IMR-90 (cell line): ENCODE data around the gene VPS41. TPM values are rescaled to one million over a fixed set of nuclear protein-coding genes. Genes with fewer than 3 reads are reported as not detected.

Source experiments
- ATAC-seq: fragments of 200-7000 bp; cut with Tn5 transposase; 2 replicates; pipeline ENCODE4 v1.9.1; 2020; ENCODE audit warnings: low read depth, mild to moderate bottlenecking, moderate library complexity
- BruUV-seq: library from RNA; stranded (reverse); fragments of 400-500 nt; replicated peaks from 2 replicates; lab custom pipeline; 2021; lab: Mats Ljungman, UMichigan
- CTCF ChIA-PET: fragments of 300-600 bp; formaldehyde crosslinking; extraction: SDS; loops from one replicate; lab custom pipeline; 2021; ENCODE audit warnings: antibody characterized with exemption; lab: Yijun Ruan, JAX
- POLR2A ChIA-PET: fragments of 300-600 bp; sonication (Branson Sonifier 250); formaldehyde crosslinking; loops from one replicate; lab custom pipeline; 2022; ENCODE audit warnings: antibody characterized with exemption; ENCODE audit not compliant: unreplicated experiment; lab: Charles Lee
- DNase-seq: peaks from one replicate; pipeline ENCODE4 v3.0.0; 2013
- H2AFZ ChIP-seq: replicated peaks from 2 replicates; pipeline ENCODE3; 2013; ENCODE audit warnings: low read length, mild to moderate bottlenecking; ENCODE audit not compliant: poor library complexity
- H2AK5ac ChIP-seq: 2 replicates; pipeline ENCODE4 v1.6.1; 2013; ENCODE audit warnings: low read depth, low read length, inconsistent platforms
- H2AK9ac ChIP-seq: replicated peaks from 2 replicates; pipeline ENCODE3; 2013; ENCODE audit warnings: mild to moderate bottlenecking, low read depth, low read length, moderate library complexity; ENCODE audit not compliant: poor library complexity
- H2BK120ac ChIP-seq: 2 replicates; pipeline ENCODE4 v1.6.1; 2013; ENCODE audit warnings: low read depth, low read length, inconsistent platforms
- H2BK15ac ChIP-seq: 3 replicates; pipeline ENCODE4 v1.6.1; 2013; ENCODE audit warnings: low read depth, low read length, inconsistent platforms
- H2BK20ac ChIP-seq: 2 replicates; pipeline ENCODE4 v1.6.1; 2013; ENCODE audit warnings: low read depth, mild to moderate bottlenecking, inconsistent platforms, low read length, moderate library complexity
- H2BK5ac ChIP-seq: 2 replicates; pipeline ENCODE4 v1.6.1; 2013; ENCODE audit warnings: mild to moderate bottlenecking, low read depth, low read length, inconsistent platforms; ENCODE audit not compliant: poor library complexity, severe bottlenecking
- H3K14ac ChIP-seq: replicated peaks from 2 replicates; pipeline ENCODE4 v1.6.1; 2013; ENCODE audit warnings: low read depth, low read length, inconsistent platforms
- H3K18ac ChIP-seq: 2 replicates; pipeline ENCODE4 v1.6.1; 2013; ENCODE audit warnings: low read depth, low read length, control low read depth
- H3K23ac ChIP-seq: 2 replicates; pipeline ENCODE4 v1.6.1; 2013; ENCODE audit warnings: low read depth, low read length, inconsistent platforms
- H3K27ac ChIP-seq: 2 replicates; pipeline ENCODE4 v1.5.1; 2013; ENCODE audit warnings: mild to moderate bottlenecking, control low read depth, low read length; ENCODE audit not compliant: insufficient read depth
- H3K27me3 ChIP-seq: 2 replicates; pipeline ENCODE4 v1.6.1; 2013; ENCODE audit warnings: low read length; ENCODE audit not compliant: control insufficient read depth, insufficient read depth
- H3K36me3 ChIP-seq: 2 replicates; pipeline ENCODE4 v1.6.1; 2013; ENCODE audit warnings: low read length, mixed read lengths; ENCODE audit not compliant: control insufficient read depth, insufficient read depth
- H3K4ac ChIP-seq: 2 replicates; pipeline ENCODE4 v1.6.1; 2013; ENCODE audit warnings: low read depth, low read length, inconsistent platforms
- H3K4me1 ChIP-seq: 2 replicates; pipeline ENCODE4 v1.6.1; 2013; ENCODE audit warnings: low read length, mixed read lengths; ENCODE audit not compliant: control insufficient read depth, insufficient read depth
- H3K4me2 ChIP-seq: 2 replicates; pipeline ENCODE4 v1.6.1; 2013; ENCODE audit warnings: low read depth, mild to moderate bottlenecking, control low read depth, low read length, moderate library complexity
- H3K4me3 ChIP-seq: 2 replicates; pipeline ENCODE4 v1.5.1; 2013; ENCODE audit warnings: low read depth, mild to moderate bottlenecking, control low read depth, low read length, moderate library complexity; ENCODE audit not compliant: insufficient read depth
- H3K56ac ChIP-seq: 2 replicates; pipeline ENCODE4 v1.6.1; 2013; ENCODE audit warnings: low read length, inconsistent platforms; ENCODE audit not compliant: insufficient read depth; ENCODE audit errors: extremely low read depth
- H3K79me1 ChIP-seq, 2 experiments: 2 replicates each; pipeline ENCODE4 v1.6.1; 2013; ENCODE audit warnings: low read length in 2 of 2, inconsistent platforms in 1 of 2, low read depth in 1 of 2
- H3K9ac ChIP-seq: 2 replicates; pipeline ENCODE4 v1.6.1; 2013; ENCODE audit warnings: low read depth, low read length, control low read depth
- H3K9me1 ChIP-seq: 2 replicates; pipeline ENCODE4 v1.6.1; 2013; ENCODE audit warnings: low read length, inconsistent platforms; ENCODE audit not compliant: insufficient read depth
- H3K9me3 ChIP-seq: 2 replicates; pipeline ENCODE4 v1.6.1; 2013; ENCODE audit warnings: low read length; ENCODE audit not compliant: control insufficient read depth, insufficient read depth
- H4K20me1 ChIP-seq: 2 replicates; pipeline ENCODE4 v1.6.1; 2013; ENCODE audit warnings: low read length, inconsistent platforms; ENCODE audit not compliant: insufficient read depth
- H4K5ac ChIP-seq: 2 replicates; pipeline ENCODE4 v1.6.1; 2013; ENCODE audit warnings: mild to moderate bottlenecking, low read depth, low read length, control low read depth
- H4K8ac ChIP-seq, 2 experiments: 2 replicates each; pipeline ENCODE4 v1.6.1; 2013; ENCODE audit warnings: low read depth in 2 of 2, low read length in 2 of 2, control low read depth in 1 of 2, inconsistent platforms in 1 of 2
- H4K91ac ChIP-seq: 2 replicates; pipeline ENCODE4 v1.6.1; 2013; ENCODE audit warnings: low read depth, low read length, inconsistent platforms; ENCODE audit not compliant: insufficient read depth
- BHLHE40 ChIP-seq: fragments of 150-350 bp; IDR thresholded peaks from 2 replicates; pipeline ENCODE4 v1.6.1; 2016; ENCODE audit warnings: mild to moderate bottlenecking, low read depth, low read length
- FOS ChIP-seq: fragments of 150-350 bp; IDR thresholded peaks from 2 replicates; pipeline ENCODE4 v1.6.1; 2016; ENCODE audit warnings: low read depth, low read length
- MAFK ChIP-seq: IDR thresholded peaks from 2 replicates; pipeline ENCODE4 v1.6.1; 2012; ENCODE audit warnings: low read depth, low read length, improper control_type of control experiment
- NFE2L2 ChIP-seq: fragments of 150-350 bp; IDR thresholded peaks from 2 replicates; pipeline ENCODE4 v1.6.1; 2016; ENCODE audit warnings: low read depth, mild to moderate bottlenecking, low read length
- POLR2A ChIP-seq: IDR thresholded peaks from 2 replicates; pipeline ENCODE4 v1.6.1; 2012; ENCODE audit warnings: mild to moderate bottlenecking, low read depth, low read length
- RAD21 ChIP-seq: IDR thresholded peaks from 2 replicates; pipeline ENCODE4 v1.6.1; 2012; ENCODE audit warnings: low read length, improper control_type of control experiment
- RCOR1 ChIP-seq: IDR thresholded peaks from 2 replicates; pipeline ENCODE4 v1.6.1; 2012; ENCODE audit warnings: mild to moderate bottlenecking, low read length, improper control_type of control experiment; ENCODE audit not compliant: insufficient replicate concordance
- USF2 ChIP-seq: fragments of 150-350 bp; IDR thresholded peaks from 2 replicates; pipeline ENCODE4 v1.6.1; 2017; ENCODE audit warnings: mild to moderate bottlenecking, antibody characterized with exemption, low read length, low read depth
- WGBS, 2 experiments: methylation state at CpG; one replicate each; pipeline versions ENCODE4 v1.1.5 to v1.1.7; 2013; ENCODE audit warnings: missing lambda C conversion rate in 2 of 2; ENCODE audit not compliant: insufficient read length in 1 of 2; ENCODE audit errors: extremely low coverage in 2 of 2; 5-methylcytosine and 5-hydroxymethylcytosine counted together
- dilution Hi-C: fragments of 300-500 bp; cut with HindIII; formaldehyde crosslinking; loops from one replicate; pipeline ENCODE4 v1.14.3; 2018; ENCODE audit warnings: low sequenced_read_pairs; ENCODE audit not compliant: unreplicated experiment
- in situ Hi-C: fragments of 300-500 bp; cut with MboI; formaldehyde crosslinking; loops from 3 replicates; pipeline ENCODE4 v1.14.3; 2019; ENCODE audit warnings: low sequenced_read_pairs, inconsistent platforms, mixed read lengths
- intact Hi-C: fragments of 100-400 bp; cut with micrococcal nuclease; formaldehyde crosslinking; loops from 2 replicates; pipeline ENCODE4 v1.10.0; 2022
- polyA plus RNA-seq, 3 experiments: library from polyadenylated mRNA; depleted of rRNA; stranded (reverse); fragments of >200 nt; gene quantifications; 2 replicates each; pipeline ENCODE4 v1.2.3, GENCODE V29; 2012; ENCODE audit warnings: low replicate concordance in 1 of 3
- total RNA-seq: library from RNA; depleted of rRNA; stranded (reverse); fragments of >200 nt; gene quantifications from 2 replicates; pipeline ENCODE4 v1.2.3, GENCODE V29; 2012

The VPS41 gene
- total and polyA plus RNA-seq, 2 of the 4 experiments (the other 2 are of a cell fraction), result 16.0 to 28.0 TPM

GRCh38 chr7:38757931-38758330 lies 151.1 kb downstream of the VPS41 start:
- H3K56ac ChIP-seq, result no peak overlapping the region
- no peak overlapping the region for H3K4me3 ChIP-seq
- no peak overlapping the region for H3K9ac ChIP-seq
- no peak for TF ChIP-seq NFE2L2
- TF ChIP-seq MAFK, result no peak
- no peak for TF ChIP-seq FOS
- TF ChIP-seq USF2, result no peak
- TF ChIP-seq BHLHE40, result no peak
- TF ChIP-seq POLR2A, result no peak
- TF ChIP-seq RAD21, result no peak
- no peak for TF ChIP-seq RCOR1
- in situ Hi-C loops, result no loop called here
- H3K4ac ChIP-seq, result no peak overlapping the region
- intact Hi-C loops, result no loop called here
- H2BK20ac ChIP-seq, result no peak overlapping the region
- no peak overlapping the region for H4K5ac ChIP-seq
- no peak overlapping the region for H3K14ac ChIP-seq
- DNase-seq (no peak), ATAC-seq (no peak)
- H3K4me2 ChIP-seq, result no peak overlapping the region
- no peaks in the 10 kb centered on the region for H3K27me3 ChIP-seq
- H2AK9ac ChIP-seq, result no peak overlapping the region
- ChIA-PET POLR2A (no interaction called here), CTCF (no interaction called here)
- H4K91ac ChIP-seq, result no peak overlapping the region
- H3K36me3 ChIP-seq, result peaks cover 9% of the 10 kb centered on the region
- no peak overlapping the region for H3K18ac ChIP-seq
- no peak overlapping the region for H3K27ac ChIP-seq
- H3K9me3 ChIP-seq, result no peaks in the 10 kb centered on the region
- H3K4me1 ChIP-seq, result no peaks in the 10 kb centered on the region
- dilution Hi-C loops, result no loop called here
- no peaks in the 10 kb centered on the region for H4K20me1 ChIP-seq
- H4K8ac ChIP-seq, result no peak overlapping the region
- no peak overlapping the region for H3K23ac ChIP-seq
- H2BK15ac ChIP-seq, result no peak overlapping the region
- no peaks in the 10 kb centered on the region for H3K9me1 ChIP-seq
- BruUV-seq, result no TSS peak
- H3K79me1 ChIP-seq, result no peaks in the 10 kb centered on the region
- WGBS, 2 experiments, result no CpG with 5 or more reads among the region's 3 CpGs
- H2AK5ac ChIP-seq, result no peak overlapping the region
- H2BK120ac ChIP-seq, result no peak overlapping the region
- H2AFZ ChIP-seq, result no peak overlapping the region
- H2BK5ac ChIP-seq, result no peak overlapping the region
